Endothelial cell (in vitro differentiated cells): ENCODE measurements around the gene ZSWIM6. TPM values are rescaled to one million over a fixed set of nuclear protein-coding genes. Genes with fewer than 3 reads are reported as not detected.

Experiments
- DNase-seq: peaks from one replicate; pipeline ENCODE4 v3.0.0; 2021; ENCODE audit warnings: low spot score
- H3K27ac Mint-ChIP-seq: one replicate; pipeline ENCODE4 v1.8.0; 2021; ENCODE audit warnings: mixed read lengths, inconsistent platforms; ENCODE audit not compliant: unreplicated experiment
- H3K27me3 Mint-ChIP-seq: one replicate; pipeline ENCODE4 v1.8.0; 2021; ENCODE audit warnings: mild to moderate bottlenecking, moderate library complexity, mixed read lengths, inconsistent platforms; ENCODE audit not compliant: unreplicated experiment
- H3K36me3 Mint-ChIP-seq: one replicate; pipeline ENCODE4 v1.8.0; 2021; ENCODE audit warnings: mild to moderate bottlenecking, low read depth, mixed read lengths, inconsistent platforms; ENCODE audit not compliant: unreplicated experiment
- H3K4me1 Mint-ChIP-seq: one replicate; pipeline ENCODE4 v1.8.0; 2021; ENCODE audit warnings: mild to moderate bottlenecking, mixed read lengths, inconsistent platforms; ENCODE audit not compliant: unreplicated experiment
- H3K4me3 Mint-ChIP-seq: one replicate; pipeline ENCODE4 v1.8.0; 2021; ENCODE audit warnings: mild to moderate bottlenecking, mixed read lengths, inconsistent platforms; ENCODE audit not compliant: unreplicated experiment
- H3K9me3 Mint-ChIP-seq: one replicate; pipeline ENCODE4 v1.8.0; 2021; ENCODE audit warnings: mixed read lengths, inconsistent platforms; ENCODE audit not compliant: unreplicated experiment
- CTCF ChIP-seq: fragments of 200-600 bp; sonication (generic); IDR thresholded peaks from one replicate; pipeline ENCODE4 v1.5.0; 2021; ENCODE audit warnings: antibody characterized with exemption; ENCODE audit not compliant: unreplicated experiment
- total RNA-seq: library from RNA; stranded (reverse); fragmentation: NEBNext Ultra II Directional; extraction: Animal tissue kit (Norgen Biotek cat#: 25700); gene quantifications from one replicate; pipeline ENCODE4 v1.2.1, GENCODE V29; 2021; ENCODE audit not compliant: unreplicated experiment

ZSWIM6 gene
- total RNA-seq, 1 donor from 2014 or later, result 77.0 TPM

- no peak for DNase-seq
- no peaks in the 10 kb centered on the region for H3K9me3 Mint-ChIP-seq
- H3K36me3 Mint-ChIP-seq, result peaks cover 8% of the 10 kb centered on the region
- H3K4me1 Mint-ChIP-seq, result peaks cover 59% of the 10 kb centered on the region
- TF ChIP-seq CTCF, result no peak
- H3K4me3 Mint-ChIP-seq, result no peak overlapping the region
- peaks cover 2% of the 10 kb centered on the region for H3K27me3 Mint-ChIP-seq
- H3K27ac Mint-ChIP-seq, result no peak overlapping the region
Measured at GRCh38 chr5:61349935-61350334, 17.9 kb downstream of the ZSWIM6 start.

GRCh38 chr5:61350535-61350934, 18.5 kb downstream of the ZSWIM6 start:
- H3K36me3 Mint-ChIP-seq, result peaks cover 8% of the 10 kb centered on the region
- no peak overlapping the region for H3K4me3 Mint-ChIP-seq
- H3K27me3 Mint-ChIP-seq, result peaks cover 2% of the 10 kb centered on the region
- no peak overlapping the region for H3K27ac Mint-ChIP-seq
- no peaks in the 10 kb centered on the region for H3K9me3 Mint-ChIP-seq
- peaks cover 56% of the 10 kb centered on the region for H3K4me1 Mint-ChIP-seq
- no peak for TF ChIP-seq CTCF
- DNase-seq, result no peak

- no peaks in the 10 kb centered on the region for H3K9me3 Mint-ChIP-seq
- H3K36me3 Mint-ChIP-seq, result peaks cover 8% of the 10 kb centered on the region
- no peak overlapping the region for H3K4me3 Mint-ChIP-seq
- no peak for TF ChIP-seq CTCF
- H3K27me3 Mint-ChIP-seq, result peaks cover 2% of the 10 kb centered on the region
- no peak overlapping the region for H3K27ac Mint-ChIP-seq
- H3K4me1 Mint-ChIP-seq, result peaks cover 48% of the 10 kb centered on the region
- no peak for DNase-seq
Measured at GRCh38 chr5:61351733-61352132, 19.7 kb downstream of the ZSWIM6 start.

GRCh38 chr5:61352180-61352579, 20.1 kb downstream of the ZSWIM6 start:
- Mint-ChIP-seq H3K4me1 (peaks cover 48% of the 10 kb centered on the region), H3K27me3 (no peaks in the 10 kb centered on the region), H3K36me3 (peaks cover 4% of the 10 kb centered on the region), H3K27ac (no peak overlapping the region), H3K4me3 (no peak overlapping the region), H3K9me3 (no peaks in the 10 kb centered on the region)
- no peak for DNase-seq
- TF ChIP-seq CTCF, result no peak

- Mint-ChIP-seq H3K36me3 (no peaks in the 10 kb centered on the region), H3K4me3 (no peak overlapping the region), H3K27ac (no peak overlapping the region), H3K27me3 (no peaks in the 10 kb centered on the region), H3K9me3 (no peaks in the 10 kb centered on the region), H3K4me1 (peaks cover 46% of the 10 kb centered on the region)
- TF ChIP-seq CTCF, result no peak
- DNase-seq, result no peak
Measured at GRCh38 chr5:61352612-61353156, 20.6 kb downstream of the ZSWIM6 start.
